CD4-positive, alpha-beta T cell (primary cell): Measurements from ENCODE around the gene TAS2R41. TPM values are rescaled to one million over a fixed set of nuclear protein-coding genes. Genes with fewer than 3 reads are reported as not detected.

Experiments used
- ATAC-seq: fragments of 200-7000 bp; cut with Tn5 transposase; one replicate; pipeline ENCODE4 v1.10.0; 2022; ENCODE audit warnings: mild to moderate bottlenecking; ENCODE audit not compliant: poor library complexity
- CTCF ChIA-PET: fragments of 350-600 bp; sonication (Branson Sonifier 250); formaldehyde crosslinking; loops from one replicate; lab custom pipeline; 2021; ENCODE audit warnings: antibody characterized with exemption, inconsistent platforms; lab: Charles Lee
- POLR2A ChIA-PET: fragments of 350-600 bp; sonication (Branson Sonifier 250); formaldehyde crosslinking; loops from one replicate; lab custom pipeline; 2021; ENCODE audit warnings: antibody characterized with exemption, inconsistent platforms; lab: Charles Lee
- DNase-seq, 14 experiments: peaks; one replicate each; pipeline ENCODE4 v3.0.0-alpha.2; 2013 to 2020; ENCODE audit warnings: mixed read lengths in 2 of 14
- H3K27ac ChIP-seq, 2 donors: one replicate each; pipeline versions ENCODE4 v1.5.1 to v1.7.0; 2013; ENCODE audit warnings: low read length in 2 of 2, low read depth in 1 of 2, mild to moderate bottlenecking in 1 of 2
- H3K27me3 ChIP-seq, 2 experiments: 1 replicate in 1 of 2; 2 replicates in 1 of 2; pipeline versions ENCODE4 v1.6.1 to v1.7.0; 2013; ENCODE audit warnings: low read length in 2 of 2, control low read depth in 1 of 2, mild to moderate bottlenecking in 1 of 2, moderate library complexity in 1 of 2; ENCODE audit not compliant: insufficient read depth in 2 of 2, control insufficient read depth in 1 of 2
- H3K36me3 ChIP-seq: one replicate; pipeline ENCODE4 v1.6.1; 2013; ENCODE audit warnings: low read length, control low read depth; ENCODE audit not compliant: insufficient read depth
- H3K4me1 ChIP-seq: one replicate; pipeline ENCODE4 v1.6.1; 2013; ENCODE audit warnings: low read length, control low read depth; ENCODE audit not compliant: insufficient read depth
- H3K4me3 ChIP-seq: one replicate; pipeline ENCODE4 v1.5.1; 2013; ENCODE audit warnings: mild to moderate bottlenecking, low read length, moderate library complexity
- H3K9me3 ChIP-seq, 2 experiments: 1 replicate in 1 of 2; 2 replicates in 1 of 2; pipeline versions ENCODE4 v1.6.1 to v1.7.0; 2013; ENCODE audit warnings: low read length in 2 of 2, mild to moderate bottlenecking in 2 of 2, control low read depth in 1 of 2, moderate library complexity in 1 of 2; ENCODE audit not compliant: control insufficient read depth in 1 of 2, insufficient read depth in 1 of 2
- H3K27ac Mint-ChIP-seq: one replicate; pipeline ENCODE4 v1.8.0; 2020; ENCODE audit warnings: mixed read lengths
- H3K27me3 Mint-ChIP-seq: one replicate; pipeline ENCODE4 v1.8.0; 2021; ENCODE audit warnings: mixed read lengths
- H3K36me3 Mint-ChIP-seq: one replicate; pipeline ENCODE4 v1.8.0; 2021; ENCODE audit warnings: low read depth, mixed read lengths
- H3K4me1 Mint-ChIP-seq: one replicate; pipeline ENCODE4 v1.8.0; 2021; ENCODE audit warnings: low read depth, mixed read lengths
- H3K4me3 Mint-ChIP-seq: one replicate; pipeline ENCODE4 v1.8.0; 2020; ENCODE audit warnings: mild to moderate bottlenecking, mixed read lengths
- H3K9me3 Mint-ChIP-seq: one replicate; pipeline ENCODE4 v1.8.0; 2020; ENCODE audit warnings: mixed read lengths
- CTCF ChIP-seq: fragments of 200-600 bp; IDR thresholded peaks from one replicate; pipeline ENCODE4 v1.8.0; 2022; ENCODE audit warnings: antibody characterized with exemption, mild to moderate bottlenecking
- intact Hi-C, 2 experiments: fragments of 100-400 bp; cut with DNase I in 1 of 2; cut with micrococcal nuclease in 1 of 2; formaldehyde crosslinking; loops; one replicate each; pipeline versions ENCODE4 v1.15.1 to v1.9.0; 2023 to 2025; cut with DNase I, micrococcal nuclease
- total RNA-seq, 174 experiments: library from RNA in 2 of 174; stranded (reverse) in 2 of 174; gene quantifications; one replicate each; pipeline ENCODE4 v1.2.3 and lab custom pipeline; 2021 to 2026

Gene TAS2R41
- total RNA-seq, 2 experiments from 2014 or later: 0.69 to 0.73 TPM

GRCh38 chr7:143514995-143515735 is 37.5 kb downstream of the TAS2R41 start:
- no peak overlapping the region for H3K27ac ChIP-seq
- Mint-ChIP-seq H3K4me1 (no peaks in the 10 kb centered on the region), H3K27ac (no peak overlapping the region), H3K27me3 (no peaks in the 10 kb centered on the region), H3K4me3 (no peak overlapping the region), H3K9me3 (no peaks in the 10 kb centered on the region), H3K36me3 (peaks cover 44% of the 10 kb centered on the region)
- POLR2A ChIA-PET: no interaction called here
- ATAC-seq (no peak), DNase-seq (no peak)
- H3K27me3 ChIP-seq: no peaks in the 10 kb centered on the region
- peaks cover 0 to 14% of the 10 kb centered on the region in 2 experiments for H3K9me3 ChIP-seq
- H3K4me1 ChIP-seq: no peaks in the 10 kb centered on the region
- TF ChIP-seq CTCF: no peak
- no peaks in the 10 kb centered on the region for H3K36me3 ChIP-seq
- CTCF ChIA-PET: no interaction called here
- H3K4me3 ChIP-seq: no peak overlapping the region
- intact Hi-C loops: no loop called here

- H3K27ac Mint-ChIP-seq: no peak overlapping the region
- intact Hi-C loops: no loop called here
These were observed 39.3 kb downstream of the TAS2R41 start for GRCh38 chr7:143516981-143517380.

GRCh38 chr7:143518521-143518920 is 40.8 kb downstream of the TAS2R41 start:
- H3K4me1 Mint-ChIP-seq: no peaks in the 10 kb centered on the region
- Histone ChIP-seq H3K4me1 (no peaks in the 10 kb centered on the region), H3K27ac (no peak overlapping the region), H3K4me3 (no peak overlapping the region), H3K36me3 (no peaks in the 10 kb centered on the region), H3K9me3 (no peaks in the 10 kb centered on the region), H3K27me3 (no peaks in the 10 kb centered on the region)
- H3K36me3 Mint-ChIP-seq: peaks cover 43% of the 10 kb centered on the region
- no peaks in the 10 kb centered on the region for H3K9me3 Mint-ChIP-seq
- DNase-seq (no peak), ATAC-seq (no peak)
- no peaks in the 10 kb centered on the region for H3K27me3 Mint-ChIP-seq
- H3K27ac Mint-ChIP-seq: no peak overlapping the region
- POLR2A ChIA-PET: no interaction called here
- no peak overlapping the region for H3K4me3 Mint-ChIP-seq
- no peak for TF ChIP-seq CTCF
- CTCF ChIA-PET: no interaction called here
- intact Hi-C loops: no loop called here

More at GRCh38 chr7:143516981-143517380, 39.3 kb downstream of the TAS2R41 start:
- H3K27me3 Mint-ChIP-seq: no peaks in the 10 kb centered on the region
- no peaks in the 10 kb centered on the region for H3K4me1 Mint-ChIP-seq
- H3K27ac ChIP-seq: no peak overlapping the region
- H3K9me3 ChIP-seq: no peaks in the 10 kb centered on the region
- H3K4me3 Mint-ChIP-seq: no peak overlapping the region
- H3K27me3 ChIP-seq: no peaks in the 10 kb centered on the region
- no peaks in the 10 kb centered on the region for H3K9me3 Mint-ChIP-seq
- CTCF ChIA-PET: no interaction called here
- no peak overlapping the region for H3K4me3 ChIP-seq
- no peak for ATAC-seq
- TF ChIP-seq CTCF: no peak
- POLR2A ChIA-PET: no interaction called here
- no peak for DNase-seq
- no peaks in the 10 kb centered on the region for H3K4me1 ChIP-seq
- H3K36me3 ChIP-seq: no peaks in the 10 kb centered on the region
- H3K36me3 Mint-ChIP-seq: peaks cover 47% of the 10 kb centered on the region
